IMR-90 (cell line): ENCODE results near the gene DNAJB9. TPM values are rescaled to one million over a fixed set of nuclear protein-coding genes. Genes with fewer than 3 reads are reported as not detected.
"Not testable (repeated sequence)": the region's sequence is repeated elsewhere in the genome, so short reads cannot be mapped to it uniquely, and the experiment has no call there.

Source experiments
- ATAC-seq: fragments of 200-7000 bp; cut with Tn5 transposase; 2 replicates; pipeline ENCODE4 v1.9.1; 2020; ENCODE audit warnings: low read depth, mild to moderate bottlenecking, moderate library complexity
- BruUV-seq: library from RNA; stranded (reverse); fragments of 400-500 nt; replicated peaks from 2 replicates; lab custom pipeline; 2021; lab: Mats Ljungman, UMichigan
- CTCF ChIA-PET: fragments of 300-600 bp; formaldehyde crosslinking; extraction: SDS; loops from one replicate; lab custom pipeline; 2021; ENCODE audit warnings: antibody characterized with exemption; lab: Yijun Ruan, JAX
- POLR2A ChIA-PET: fragments of 300-600 bp; sonication (Branson Sonifier 250); formaldehyde crosslinking; loops from one replicate; lab custom pipeline; 2022; ENCODE audit warnings: antibody characterized with exemption; ENCODE audit not compliant: unreplicated experiment; lab: Charles Lee
- DNase-seq: peaks from one replicate; pipeline ENCODE4 v3.0.0; 2013
- H2AFZ ChIP-seq: replicated peaks from 2 replicates; pipeline ENCODE3; 2013; ENCODE audit warnings: low read length, mild to moderate bottlenecking; ENCODE audit not compliant: poor library complexity
- H2AK5ac ChIP-seq: 2 replicates; pipeline ENCODE4 v1.6.1; 2013; ENCODE audit warnings: low read depth, low read length, inconsistent platforms
- H2AK9ac ChIP-seq: replicated peaks from 2 replicates; pipeline ENCODE3; 2013; ENCODE audit warnings: mild to moderate bottlenecking, low read depth, low read length, moderate library complexity; ENCODE audit not compliant: poor library complexity
- H2BK120ac ChIP-seq: 2 replicates; pipeline ENCODE4 v1.6.1; 2013; ENCODE audit warnings: low read depth, low read length, inconsistent platforms
- H2BK15ac ChIP-seq: 3 replicates; pipeline ENCODE4 v1.6.1; 2013; ENCODE audit warnings: low read depth, low read length, inconsistent platforms
- H2BK20ac ChIP-seq: 2 replicates; pipeline ENCODE4 v1.6.1; 2013; ENCODE audit warnings: low read depth, mild to moderate bottlenecking, inconsistent platforms, low read length, moderate library complexity
- H2BK5ac ChIP-seq: 2 replicates; pipeline ENCODE4 v1.6.1; 2013; ENCODE audit warnings: mild to moderate bottlenecking, low read depth, low read length, inconsistent platforms; ENCODE audit not compliant: poor library complexity, severe bottlenecking
- H3K14ac ChIP-seq: replicated peaks from 2 replicates; pipeline ENCODE4 v1.6.1; 2013; ENCODE audit warnings: low read depth, low read length, inconsistent platforms
- H3K18ac ChIP-seq: 2 replicates; pipeline ENCODE4 v1.6.1; 2013; ENCODE audit warnings: low read depth, low read length, control low read depth
- H3K23ac ChIP-seq: 2 replicates; pipeline ENCODE4 v1.6.1; 2013; ENCODE audit warnings: low read depth, low read length, inconsistent platforms
- H3K27ac ChIP-seq: 2 replicates; pipeline ENCODE4 v1.5.1; 2013; ENCODE audit warnings: mild to moderate bottlenecking, control low read depth, low read length; ENCODE audit not compliant: insufficient read depth
- H3K27me3 ChIP-seq: 2 replicates; pipeline ENCODE4 v1.6.1; 2013; ENCODE audit warnings: low read length; ENCODE audit not compliant: control insufficient read depth, insufficient read depth
- H3K36me3 ChIP-seq: 2 replicates; pipeline ENCODE4 v1.6.1; 2013; ENCODE audit warnings: low read length, mixed read lengths; ENCODE audit not compliant: control insufficient read depth, insufficient read depth
- H3K4ac ChIP-seq: 2 replicates; pipeline ENCODE4 v1.6.1; 2013; ENCODE audit warnings: low read depth, low read length, inconsistent platforms
- H3K4me1 ChIP-seq: 2 replicates; pipeline ENCODE4 v1.6.1; 2013; ENCODE audit warnings: low read length, mixed read lengths; ENCODE audit not compliant: control insufficient read depth, insufficient read depth
- H3K4me2 ChIP-seq: 2 replicates; pipeline ENCODE4 v1.6.1; 2013; ENCODE audit warnings: low read depth, mild to moderate bottlenecking, control low read depth, low read length, moderate library complexity
- H3K4me3 ChIP-seq: 2 replicates; pipeline ENCODE4 v1.5.1; 2013; ENCODE audit warnings: low read depth, mild to moderate bottlenecking, control low read depth, low read length, moderate library complexity; ENCODE audit not compliant: insufficient read depth
- H3K56ac ChIP-seq: 2 replicates; pipeline ENCODE4 v1.6.1; 2013; ENCODE audit warnings: low read length, inconsistent platforms; ENCODE audit not compliant: insufficient read depth; ENCODE audit errors: extremely low read depth
- H3K79me1 ChIP-seq, 2 experiments: 2 replicates each; pipeline ENCODE4 v1.6.1; 2013; ENCODE audit warnings: low read length in 2 of 2, inconsistent platforms in 1 of 2, low read depth in 1 of 2
- H3K9ac ChIP-seq: 2 replicates; pipeline ENCODE4 v1.6.1; 2013; ENCODE audit warnings: low read depth, low read length, control low read depth
- H3K9me1 ChIP-seq: 2 replicates; pipeline ENCODE4 v1.6.1; 2013; ENCODE audit warnings: low read length, inconsistent platforms; ENCODE audit not compliant: insufficient read depth
- H3K9me3 ChIP-seq: 2 replicates; pipeline ENCODE4 v1.6.1; 2013; ENCODE audit warnings: low read length; ENCODE audit not compliant: control insufficient read depth, insufficient read depth
- H4K20me1 ChIP-seq: 2 replicates; pipeline ENCODE4 v1.6.1; 2013; ENCODE audit warnings: low read length, inconsistent platforms; ENCODE audit not compliant: insufficient read depth
- H4K5ac ChIP-seq: 2 replicates; pipeline ENCODE4 v1.6.1; 2013; ENCODE audit warnings: mild to moderate bottlenecking, low read depth, low read length, control low read depth
- H4K8ac ChIP-seq, 2 experiments: 2 replicates each; pipeline ENCODE4 v1.6.1; 2013; ENCODE audit warnings: low read depth in 2 of 2, low read length in 2 of 2, control low read depth in 1 of 2, inconsistent platforms in 1 of 2
- H4K91ac ChIP-seq: 2 replicates; pipeline ENCODE4 v1.6.1; 2013; ENCODE audit warnings: low read depth, low read length, inconsistent platforms; ENCODE audit not compliant: insufficient read depth
- WGBS, 2 experiments: methylation state at CpG; one replicate each; pipeline versions ENCODE4 v1.1.5 to v1.1.7; 2013; ENCODE audit warnings: missing lambda C conversion rate in 2 of 2; ENCODE audit not compliant: insufficient read length in 1 of 2; ENCODE audit errors: extremely low coverage in 2 of 2; 5-methylcytosine and 5-hydroxymethylcytosine counted together
- dilution Hi-C: fragments of 300-500 bp; cut with HindIII; formaldehyde crosslinking; loops from one replicate; pipeline ENCODE4 v1.14.3; 2018; ENCODE audit warnings: low sequenced_read_pairs; ENCODE audit not compliant: unreplicated experiment
- in situ Hi-C: fragments of 300-500 bp; cut with MboI; formaldehyde crosslinking; loops from 3 replicates; pipeline ENCODE4 v1.14.3; 2019; ENCODE audit warnings: low sequenced_read_pairs, inconsistent platforms, mixed read lengths
- intact Hi-C: fragments of 100-400 bp; cut with micrococcal nuclease; formaldehyde crosslinking; loops from 2 replicates; pipeline ENCODE4 v1.10.0; 2022
- polyA plus RNA-seq, 3 experiments: library from polyadenylated mRNA; depleted of rRNA; stranded (reverse); fragments of >200 nt; gene quantifications; 2 replicates each; pipeline ENCODE4 v1.2.3, GENCODE V29; 2012; ENCODE audit warnings: low replicate concordance in 1 of 3
- total RNA-seq: library from RNA; depleted of rRNA; stranded (reverse); fragments of >200 nt; gene quantifications from 2 replicates; pipeline ENCODE4 v1.2.3, GENCODE V29; 2012

Gene DNAJB9
- total and polyA plus RNA-seq, 2 of the 4 experiments (the other 2 are of a cell fraction) = 3.8 to 44.6 TPM

DNA sequence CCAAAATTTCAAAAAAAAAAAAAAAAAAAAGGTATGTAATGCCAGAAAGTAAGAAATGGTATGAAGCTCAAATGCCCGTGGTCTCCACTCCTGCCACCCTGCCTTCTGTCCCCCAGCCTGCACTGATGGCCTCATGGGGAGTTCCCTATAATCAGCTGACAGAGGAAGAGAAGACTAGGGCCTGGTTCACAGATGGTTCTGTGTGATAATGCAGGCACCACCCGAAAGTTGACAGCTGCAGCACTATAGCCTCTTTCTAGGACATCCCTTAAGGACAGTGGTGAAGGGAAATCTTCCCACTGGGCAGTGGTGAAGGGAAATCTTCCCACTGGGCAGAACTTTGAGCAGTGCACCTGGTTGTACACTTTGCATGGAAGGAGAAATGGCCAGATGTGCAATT is 31.4 kb upstream of the DNAJB9 start:
- H3K56ac ChIP-seq, H3K4me1 ChIP-seq, dilution Hi-C loops, H2BK120ac ChIP-seq, H3K79me1 ChIP-seq, ATAC-seq, BruUV-seq, H2AFZ ChIP-seq, H2BK15ac ChIP-seq, H3K4ac ChIP-seq, H2AK5ac ChIP-seq, H3K27me3 ChIP-seq, POLR2A ChIA-PET, DNase-seq, H4K91ac ChIP-seq, H3K4me2 ChIP-seq, H3K27ac ChIP-seq, H3K36me3 ChIP-seq, in situ Hi-C loops, CTCF ChIA-PET, H3K4me3 ChIP-seq, H4K8ac ChIP-seq, H4K20me1 ChIP-seq, H3K14ac ChIP-seq, H3K9me1 ChIP-seq, H4K5ac ChIP-seq, H2AK9ac ChIP-seq, H3K9me3 ChIP-seq, H3K23ac ChIP-seq, H3K18ac ChIP-seq, H2BK20ac ChIP-seq, H2BK5ac ChIP-seq, H3K9ac ChIP-seq, intact Hi-C loops: not testable (repeated sequence)
- WGBS, 2 experiments = no CpG with 5 or more reads among the region's 2 CpGs

DNA sequence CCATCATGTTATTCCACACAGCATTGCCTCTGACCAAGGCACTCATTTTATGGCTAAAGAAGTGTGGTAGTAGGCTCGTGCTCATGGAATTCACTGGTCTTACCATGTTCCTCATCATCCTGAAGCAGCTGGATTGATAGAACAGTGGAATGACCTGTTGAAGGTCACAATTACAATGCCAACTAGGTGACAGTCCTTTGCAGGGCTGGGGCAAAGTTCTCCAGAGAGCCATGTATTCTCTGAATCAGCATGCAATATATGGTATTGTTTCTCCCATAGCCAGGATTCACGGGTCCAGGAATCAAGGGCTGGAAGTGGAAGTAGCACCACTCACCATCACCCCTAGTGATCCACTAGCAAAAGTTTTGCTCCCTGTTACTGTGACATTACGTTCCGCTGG is 31.0 kb upstream of the DNAJB9 start:
- H3K23ac ChIP-seq, H4K91ac ChIP-seq, intact Hi-C loops, H3K9ac ChIP-seq, H2BK20ac ChIP-seq, H4K5ac ChIP-seq, POLR2A ChIA-PET, BruUV-seq, H4K8ac ChIP-seq, H3K14ac ChIP-seq, H3K18ac ChIP-seq, H3K56ac ChIP-seq, H3K27me3 ChIP-seq, H3K9me1 ChIP-seq, H2AFZ ChIP-seq, H2AK5ac ChIP-seq, dilution Hi-C loops, H4K20me1 ChIP-seq, CTCF ChIA-PET, ATAC-seq, H3K4me3 ChIP-seq, H2BK5ac ChIP-seq, H3K27ac ChIP-seq, H3K4me1 ChIP-seq, in situ Hi-C loops, H2BK120ac ChIP-seq, H2AK9ac ChIP-seq, H3K4ac ChIP-seq, H3K4me2 ChIP-seq, H3K79me1 ChIP-seq, DNase-seq, H3K9me3 ChIP-seq, H3K36me3 ChIP-seq, H2BK15ac ChIP-seq: not testable (repeated sequence)
- no CpG with 5 or more reads among the region's 4 CpGs for WGBS, 2 experiments
